ENCODE measurements around the gene CYP4F22.
A peak's percentile ranks its signal among the peaks of the same experiment; 100 is the strongest.
"Not testable (repeated sequence)": the region's sequence is repeated elsewhere in the genome, so short reads cannot be mapped to it uniquely, and the experiment has no call there.

The CYP4F22 gene

DNA sequence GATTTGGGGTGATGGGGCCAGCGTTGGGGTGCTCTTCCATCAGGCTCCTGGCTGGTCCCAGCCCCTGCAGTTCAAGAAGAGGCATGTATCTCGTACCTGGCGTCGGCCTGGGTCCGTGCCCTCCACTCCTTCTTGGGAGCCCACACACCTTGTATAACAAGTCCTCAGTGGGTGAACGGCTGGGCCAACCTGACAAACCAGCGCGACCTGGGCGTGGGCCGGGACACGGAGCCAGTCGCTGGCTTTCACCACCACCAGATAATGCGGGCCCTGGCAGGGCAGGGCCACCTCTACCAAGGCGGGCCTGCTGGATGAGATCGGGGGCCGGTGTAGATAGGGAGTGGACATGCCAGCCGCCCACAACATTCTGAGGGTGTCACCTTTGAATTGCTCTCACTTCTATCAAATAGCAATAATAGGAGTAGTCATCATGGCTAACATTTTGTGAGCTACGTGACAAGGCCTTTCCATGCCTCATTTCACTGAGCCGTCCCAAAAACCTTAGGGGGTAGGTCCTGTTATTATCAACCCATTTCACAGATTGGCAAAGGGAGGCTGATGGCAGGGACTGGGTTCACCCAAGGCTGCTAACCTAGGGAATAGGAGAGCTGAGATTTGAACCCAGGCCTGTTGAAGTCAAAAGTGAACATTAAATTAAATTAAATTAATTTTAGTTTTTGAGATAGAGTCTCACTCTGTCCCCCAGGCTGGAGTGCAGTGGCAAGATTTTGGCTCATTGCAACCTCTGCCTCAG is 3.5 kb downstream of the CYP4F22 start:
- Mint-ChIP-seq H3K4me3 (no peak overlapping the region), H3K27ac (no peak overlapping the region), H3K36me3 (ENCODE audit: low read depth) (no peaks in the 10 kb centered on the region), H3K27me3 (peaks cover 32% of the 10 kb centered on the region), H3K4me1 (ENCODE audit: low read depth) (peaks cover 27% of the 10 kb centered on the region), H3K9me3 (peaks cover 11% of the 10 kb centered on the region)
- intact Hi-C loops (cut with micrococcal nuclease) = no loop called here

DNA sequence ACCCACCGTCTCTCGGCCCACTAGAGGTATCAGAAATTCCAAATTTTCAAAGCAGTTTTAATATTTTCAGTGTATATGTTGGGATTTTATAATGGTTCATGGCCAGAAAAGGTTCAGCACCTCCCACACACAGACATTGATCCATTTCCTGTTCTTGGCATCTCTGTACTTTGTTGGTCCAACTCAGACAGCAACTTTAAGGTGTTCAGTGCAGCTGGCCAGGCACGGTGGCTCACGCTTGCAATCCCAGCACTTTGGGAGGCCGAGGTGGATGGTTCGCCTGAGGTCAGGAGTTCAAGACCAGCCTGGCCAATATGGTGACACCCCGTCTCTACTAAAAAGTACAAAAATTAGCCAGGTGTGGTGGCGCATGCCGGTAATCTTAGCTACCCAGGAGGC is 6.9 kb downstream of the CYP4F22 start:
- H3K9me3 Mint-ChIP-seq = peaks cover 23% of the 10 kb centered on the region
- peak overlapping the region; percentile 59 for H3K27ac Mint-ChIP-seq
- H3K4me3 Mint-ChIP-seq; H3K36me3 Mint-ChIP-seq (ENCODE audit: low read depth); intact Hi-C loops (cut with micrococcal nuclease): not testable (repeated sequence)
- H3K4me1 Mint-ChIP-seq (ENCODE audit: low read depth) = peaks cover 12% of the 10 kb centered on the region
- H3K27me3 Mint-ChIP-seq = peaks cover 10% of the 10 kb centered on the region

DNA sequence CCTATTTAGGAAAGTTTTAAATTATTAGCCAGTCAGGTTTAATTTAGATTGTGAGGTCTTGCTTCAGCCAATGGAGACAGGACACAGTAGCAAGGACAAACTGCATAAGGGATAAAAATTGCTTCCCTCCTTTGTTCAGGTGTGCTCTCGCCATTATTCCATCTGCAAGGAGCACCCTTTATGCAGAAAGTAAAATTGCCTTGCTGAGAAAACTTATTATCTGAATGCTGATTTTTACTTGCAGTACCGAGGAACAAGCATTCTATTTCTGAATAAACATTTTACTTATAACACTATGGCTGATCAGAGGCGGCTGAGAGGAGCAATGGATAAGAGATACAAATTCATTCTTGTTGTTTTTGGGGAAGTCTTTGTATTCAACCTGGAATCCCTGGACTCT is 8.0 kb downstream of the CYP4F22 start:
- peaks cover 9% of the 10 kb centered on the region for H3K27me3 Mint-ChIP-seq
- intact Hi-C loops (cut with micrococcal nuclease) = no loop called here
- H3K9me3 Mint-ChIP-seq = peaks cover 23% of the 10 kb centered on the region
- H3K4me1 Mint-ChIP-seq (ENCODE audit: low read depth) = peaks cover 12% of the 10 kb centered on the region
- H3K4me3 Mint-ChIP-seq = no peak overlapping the region
- H3K36me3 Mint-ChIP-seq (ENCODE audit: low read depth) = no peaks in the 10 kb centered on the region
- no peak overlapping the region for H3K27ac Mint-ChIP-seq

DNA sequence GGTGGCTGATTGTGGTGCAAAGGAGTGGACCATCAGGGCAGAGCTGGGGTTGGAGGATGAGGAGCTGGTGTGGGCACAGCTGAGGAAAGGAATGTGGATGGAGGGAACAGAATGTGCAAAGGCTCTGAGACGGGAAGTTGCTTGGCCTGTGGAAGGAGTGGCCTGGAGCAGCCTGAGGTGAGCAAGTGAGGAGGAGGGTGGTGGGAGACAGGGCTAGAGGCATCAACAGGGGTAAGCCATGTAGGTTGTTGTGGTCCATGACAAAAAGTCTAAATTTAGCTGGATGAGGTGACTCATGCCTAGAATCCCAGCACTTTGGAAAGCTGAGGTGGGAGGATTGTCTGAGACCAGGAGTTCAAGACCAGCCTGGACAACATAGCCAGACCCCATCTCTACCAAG is 9.5 kb downstream of the CYP4F22 start:
- H3K4me3 Mint-ChIP-seq = no peak overlapping the region
- peaks cover 23% of the 10 kb centered on the region for H3K9me3 Mint-ChIP-seq
- peaks cover 12% of the 10 kb centered on the region for H3K4me1 Mint-ChIP-seq (ENCODE audit: low read depth)
- no peaks in the 10 kb centered on the region for H3K36me3 Mint-ChIP-seq (ENCODE audit: low read depth)
- H3K27ac Mint-ChIP-seq = no peak overlapping the region
- intact Hi-C loops (cut with micrococcal nuclease) = no loop called here
- peaks cover 9% of the 10 kb centered on the region for H3K27me3 Mint-ChIP-seq

DNA sequence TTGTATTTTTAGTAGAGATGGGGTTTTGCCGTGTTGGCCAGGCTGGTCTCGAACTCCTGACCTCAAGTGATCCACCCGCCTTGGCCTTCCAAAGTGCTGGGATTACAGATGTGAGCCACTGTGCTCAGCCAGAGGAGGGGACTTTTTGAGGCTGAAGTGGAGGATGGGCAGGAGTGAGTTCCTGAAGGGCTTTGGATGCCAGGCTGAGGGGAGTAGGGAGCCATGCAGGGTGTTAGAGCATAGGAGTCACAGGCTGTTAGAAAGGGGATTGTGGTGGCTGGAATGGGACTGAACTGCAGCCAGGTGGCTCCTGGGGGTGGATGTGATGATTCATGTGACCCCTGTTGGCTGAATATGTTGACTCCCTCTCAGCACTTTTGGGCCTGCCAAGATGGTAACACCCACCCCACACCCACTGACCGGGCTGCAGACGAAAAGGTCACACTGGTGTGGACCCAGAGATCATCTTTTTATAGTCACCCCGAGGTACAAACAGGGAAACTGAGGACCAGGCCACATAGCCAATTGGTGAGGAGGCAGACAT is 11.2 kb downstream of the CYP4F22 start:
- Mint-ChIP-seq H3K4me1 (ENCODE audit: low read depth) (peaks cover 9% of the 10 kb centered on the region), H3K4me3 (no peak overlapping the region), H3K27me3 (peaks cover 15% of the 10 kb centered on the region), H3K27ac (no peak overlapping the region), H3K36me3 (ENCODE audit: low read depth) (no peaks in the 10 kb centered on the region), H3K9me3 (peaks cover 23% of the 10 kb centered on the region)
- intact Hi-C loops (cut with micrococcal nuclease) = no loop called here

DNA sequence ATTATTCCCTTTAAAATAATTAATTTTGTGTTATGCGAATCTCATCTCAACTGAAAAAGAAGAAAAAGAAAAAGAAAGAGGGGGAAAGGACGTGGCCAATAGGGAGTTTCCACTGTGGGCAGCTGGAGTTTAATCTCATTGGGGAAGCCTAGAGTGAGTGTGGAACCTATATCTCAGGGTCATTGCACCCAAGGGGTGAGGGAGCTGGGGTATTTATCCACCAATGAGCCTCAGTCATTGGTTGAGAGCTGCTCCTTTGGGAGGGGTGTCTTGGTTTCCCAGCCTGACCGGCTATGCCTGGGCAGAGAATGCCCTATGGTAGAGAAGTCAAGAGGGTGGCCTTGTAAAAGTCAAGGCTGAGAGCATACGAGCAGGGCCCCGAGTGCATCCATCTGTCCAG is 16.5 kb downstream of the CYP4F22 start:
- no peak overlapping the region for H3K27ac Mint-ChIP-seq
- H3K36me3 Mint-ChIP-seq (ENCODE audit: low read depth) = no peaks in the 10 kb centered on the region
- H3K4me3 Mint-ChIP-seq = no peak overlapping the region
- H3K27me3 Mint-ChIP-seq = peaks cover 11% of the 10 kb centered on the region
- peaks cover 5% of the 10 kb centered on the region for H3K9me3 Mint-ChIP-seq
- no peaks in the 10 kb centered on the region for H3K4me1 Mint-ChIP-seq (ENCODE audit: low read depth)
- intact Hi-C loops (cut with micrococcal nuclease) = no loop called here

DNA sequence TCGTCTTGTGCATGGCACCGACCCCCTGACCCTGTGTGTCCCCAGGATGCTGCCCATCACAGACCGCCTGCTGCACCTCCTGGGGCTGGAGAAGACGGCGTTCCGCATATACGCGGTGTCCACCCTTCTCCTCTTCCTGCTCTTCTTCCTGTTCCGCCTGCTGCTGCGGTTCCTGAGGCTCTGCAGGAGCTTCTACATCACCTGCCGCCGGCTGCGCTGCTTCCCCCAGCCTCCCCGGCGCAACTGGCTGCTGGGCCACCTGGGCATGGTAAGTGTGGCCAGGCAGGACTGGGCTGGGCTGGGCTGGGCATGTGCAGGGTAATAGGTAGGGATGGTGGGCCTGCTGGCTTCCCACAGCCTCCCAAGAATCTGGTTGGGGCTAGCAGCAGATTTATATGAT is 17.0 kb downstream of the CYP4F22 start:
- Mint-ChIP-seq H3K27me3 (peaks cover 11% of the 10 kb centered on the region), H3K9me3 (peaks cover 10% of the 10 kb centered on the region), H3K27ac (no peak overlapping the region), H3K4me3 (no peak overlapping the region), H3K4me1 (ENCODE audit: low read depth) (no peaks in the 10 kb centered on the region), H3K36me3 (ENCODE audit: low read depth) (no peaks in the 10 kb centered on the region)
- intact Hi-C loops (cut with micrococcal nuclease) = no loop called here

DNA sequence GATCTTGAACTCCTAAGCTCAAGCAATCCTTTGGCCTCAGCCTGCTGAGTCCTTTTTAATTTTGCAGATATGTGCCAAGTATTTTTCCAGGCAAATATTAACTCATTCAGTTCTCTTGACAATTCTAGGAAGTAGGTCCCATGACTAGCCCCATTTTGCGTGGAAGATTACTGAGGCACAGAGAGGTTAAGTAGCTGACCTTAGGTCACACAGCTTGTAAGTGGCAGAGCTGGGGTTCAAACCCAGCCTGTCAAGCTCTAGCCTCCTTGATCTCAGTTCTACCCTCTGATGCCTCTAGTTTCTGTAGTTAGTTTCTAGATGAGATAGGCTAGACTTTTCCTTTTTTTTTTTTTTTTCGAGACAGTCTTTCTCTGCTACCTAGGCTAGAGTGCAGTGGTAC is 18.1 kb downstream of the CYP4F22 start:
- Mint-ChIP-seq H3K36me3 (ENCODE audit: low read depth) (no peaks in the 10 kb centered on the region), H3K4me3 (no peak overlapping the region), H3K9me3 (peaks cover 16% of the 10 kb centered on the region), H3K27ac (no peak overlapping the region), H3K4me1 (ENCODE audit: low read depth) (no peaks in the 10 kb centered on the region), H3K27me3 (peaks cover 11% of the 10 kb centered on the region)
- intact Hi-C loops (cut with micrococcal nuclease) = no loop called here

DNA sequence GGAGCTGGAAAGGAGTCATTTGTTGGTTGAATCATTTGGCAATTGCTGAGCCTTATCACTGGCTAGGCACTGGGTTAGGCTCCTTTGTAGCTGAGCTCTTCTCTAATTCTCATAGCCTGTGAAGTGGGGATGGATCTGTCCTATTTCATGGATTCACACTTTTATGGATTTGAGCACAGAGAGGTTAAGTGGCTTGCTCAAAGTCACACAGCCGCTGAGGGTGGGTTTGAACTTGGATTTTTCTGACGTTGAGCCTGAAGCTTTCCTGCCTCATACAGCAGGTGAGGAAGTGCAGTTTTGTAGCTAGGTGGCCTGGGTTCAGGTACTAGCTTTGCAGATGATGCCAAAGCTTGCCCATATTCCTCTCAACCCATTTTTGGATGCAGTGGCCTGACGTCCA is 19.4 kb downstream of the CYP4F22 start:
- peaks cover 11% of the 10 kb centered on the region for H3K27me3 Mint-ChIP-seq
- H3K9me3 Mint-ChIP-seq = peaks cover 16% of the 10 kb centered on the region
- H3K36me3 Mint-ChIP-seq (ENCODE audit: low read depth) = no peaks in the 10 kb centered on the region
- no peak overlapping the region for H3K4me3 Mint-ChIP-seq
- intact Hi-C loops (cut with micrococcal nuclease) = no loop called here
- H3K4me1 Mint-ChIP-seq (ENCODE audit: low read depth) = peaks cover 9% of the 10 kb centered on the region
- H3K27ac Mint-ChIP-seq = no peak overlapping the region

DNA sequence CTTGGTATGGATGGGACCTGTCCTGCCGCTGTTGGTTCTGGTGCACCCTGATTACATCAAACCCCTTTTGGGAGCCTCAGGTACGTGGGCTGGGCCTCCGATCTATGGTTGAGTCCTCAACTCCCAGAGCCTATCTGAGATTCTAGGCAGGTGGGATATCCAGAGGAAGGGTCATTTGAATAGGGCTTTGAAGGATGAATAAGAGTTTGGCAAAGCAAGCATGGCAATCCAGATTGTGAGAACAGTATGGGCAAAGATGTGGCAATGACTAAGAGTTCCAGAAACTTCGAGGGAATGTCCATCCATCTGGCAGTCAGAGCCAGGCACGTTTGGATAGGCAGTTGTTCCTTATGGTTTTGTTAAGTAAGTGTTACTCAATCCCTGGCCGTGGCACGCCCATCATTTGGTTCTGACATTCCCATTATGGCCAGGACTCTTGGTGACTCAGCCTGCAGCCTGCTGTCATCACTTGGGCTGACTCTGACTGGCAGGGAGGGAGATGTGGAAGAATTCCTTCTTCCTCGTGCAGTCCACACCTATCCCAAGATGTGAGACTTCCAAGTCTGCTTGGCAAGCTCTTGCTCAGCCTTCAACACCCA is 21.5 kb downstream of the CYP4F22 start:
- H3K4me3 Mint-ChIP-seq = no peak overlapping the region
- peaks cover 5% of the 10 kb centered on the region for H3K27me3 Mint-ChIP-seq
- no peaks in the 10 kb centered on the region for H3K36me3 Mint-ChIP-seq (ENCODE audit: low read depth)
- H3K9me3 Mint-ChIP-seq = peaks cover 16% of the 10 kb centered on the region
- H3K4me1 Mint-ChIP-seq (ENCODE audit: low read depth) = peaks cover 16% of the 10 kb centered on the region
- no peak overlapping the region for H3K27ac Mint-ChIP-seq
- intact Hi-C loops (cut with micrococcal nuclease) = no loop called here

DNA sequence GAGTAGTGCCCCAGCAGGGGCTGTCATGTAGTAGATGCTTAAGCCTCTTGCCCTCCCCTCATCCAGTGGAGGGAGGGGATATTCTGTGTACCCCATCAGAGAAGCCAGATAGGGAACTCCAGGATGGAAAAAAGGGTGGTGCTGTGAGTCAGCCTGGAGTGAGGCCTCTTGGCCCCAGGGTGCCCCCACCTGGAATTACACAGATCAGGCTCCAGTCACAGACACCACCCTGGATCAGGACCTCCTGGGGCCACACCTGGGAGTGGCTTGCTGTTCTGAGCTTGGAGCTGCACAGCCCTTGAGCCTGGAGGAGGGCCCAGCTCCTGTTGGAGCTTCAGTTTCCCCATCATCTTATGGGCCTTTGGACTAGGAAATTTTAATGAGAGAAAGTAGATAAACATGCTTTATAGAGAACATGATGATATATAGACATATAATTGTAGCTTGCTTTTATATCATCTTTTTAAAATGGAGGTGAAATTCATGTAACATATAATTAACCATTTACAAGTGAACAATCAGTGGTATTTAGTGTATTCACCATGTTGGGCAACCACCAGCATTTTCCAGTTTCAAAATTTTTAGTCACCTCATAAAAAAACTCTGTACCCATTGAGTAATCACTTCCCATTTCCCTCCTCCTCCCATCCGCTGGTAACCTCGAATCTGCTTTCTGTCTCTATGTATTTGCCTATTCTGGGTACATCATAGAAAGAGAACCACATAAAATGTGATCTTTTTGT is 24.6 kb downstream of the CYP4F22 start:
- H3K4me1 Mint-ChIP-seq (ENCODE audit: low read depth) = peaks cover 22% of the 10 kb centered on the region

DNA sequence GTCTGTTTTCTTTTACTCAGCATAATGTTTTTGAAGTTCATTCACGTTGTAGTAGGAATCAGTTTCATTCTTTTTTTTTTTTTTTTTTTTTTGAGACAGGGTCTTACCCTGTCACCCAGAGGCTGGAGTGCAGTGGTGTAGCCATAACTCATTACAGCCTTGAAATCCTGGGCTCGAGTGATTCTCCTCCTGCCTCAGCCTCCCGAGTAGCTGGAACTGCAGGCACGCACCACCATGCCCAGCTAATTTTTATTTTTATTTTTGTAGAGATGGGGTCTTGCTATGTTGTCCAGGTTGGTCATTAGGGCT is 25.2 kb downstream of the CYP4F22 start:
- H3K36me3 Mint-ChIP-seq (ENCODE audit: low read depth); H3K27ac Mint-ChIP-seq; H3K27me3 Mint-ChIP-seq; intact Hi-C loops (cut with micrococcal nuclease); H3K4me3 Mint-ChIP-seq: not testable (repeated sequence)
- Mint-ChIP-seq H3K9me3 (peaks cover 16% of the 10 kb centered on the region), H3K4me1 (ENCODE audit: low read depth) (peaks cover 22% of the 10 kb centered on the region)

More for the DNA sequence above, 24.6 kb downstream of the CYP4F22 start:
- peak overlapping the region; percentile 35 for H3K27ac Mint-ChIP-seq
- H3K27me3 Mint-ChIP-seq = peaks cover 6% of the 10 kb centered on the region
- intact Hi-C loops (cut with micrococcal nuclease) = no loop called here
- no peak overlapping the region for H3K4me3 Mint-ChIP-seq
- H3K36me3 Mint-ChIP-seq (ENCODE audit: low read depth) = no peaks in the 10 kb centered on the region
- H3K9me3 Mint-ChIP-seq = peaks cover 16% of the 10 kb centered on the region

DNA sequence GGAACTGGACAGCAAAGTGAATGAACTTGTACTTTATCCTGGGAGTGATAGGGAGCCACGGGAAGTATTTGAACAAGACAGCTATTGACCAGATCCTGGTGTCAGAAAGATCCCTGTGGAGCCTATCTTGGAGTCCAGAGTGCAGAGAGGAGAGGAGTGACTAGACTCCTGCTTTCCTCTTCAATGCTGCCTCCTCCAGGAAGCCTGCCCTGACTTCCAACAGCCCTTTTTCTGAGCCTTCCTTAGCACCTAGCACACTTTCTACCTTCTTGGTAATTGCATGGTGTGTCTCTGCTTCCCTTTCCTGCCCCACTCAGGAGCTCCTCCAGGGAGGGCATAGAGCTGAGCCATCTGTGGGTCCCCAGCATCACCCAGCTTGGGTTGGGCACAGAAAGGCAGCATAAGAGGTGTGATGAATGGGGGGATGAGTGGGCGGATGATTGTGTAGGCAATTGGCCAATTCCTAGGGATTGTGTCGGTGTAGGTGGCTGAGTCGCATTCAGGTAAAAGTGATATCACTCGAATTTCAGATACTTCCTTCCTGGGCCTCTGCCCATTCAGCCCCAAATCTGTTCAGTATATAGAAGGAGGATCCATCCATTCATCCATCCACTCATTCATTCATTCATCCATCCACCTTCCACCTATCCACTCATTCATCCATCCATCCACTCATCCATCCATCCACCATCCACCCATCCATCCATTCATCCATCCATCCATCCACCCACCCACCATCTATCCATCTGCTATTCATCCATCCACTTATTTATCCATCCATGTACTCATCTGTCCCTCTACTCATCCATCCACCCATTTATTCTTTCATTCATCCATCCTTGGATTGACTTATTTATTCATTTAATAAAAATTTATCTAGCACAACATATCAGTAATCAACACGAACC is 26.9 kb downstream of the CYP4F22 start:
- Mint-ChIP-seq H3K4me3 (no peak overlapping the region), H3K4me1 (ENCODE audit: low read depth) (peaks cover 22% of the 10 kb centered on the region), H3K36me3 (ENCODE audit: low read depth) (no peaks in the 10 kb centered on the region), H3K27ac (no peak overlapping the region), H3K9me3 (peaks cover 6% of the 10 kb centered on the region), H3K27me3 (peaks cover 6% of the 10 kb centered on the region)
- intact Hi-C loops (cut with micrococcal nuclease) = no loop called here

All from dendritic cell treated with granulocyte-macrophage colony-stimulating factor and Interleukin-4, amounts not matched to agents 40 ng/mL and 50 ng/mL, for 4 days (primary cell).